ENCODE results near the gene OTUB1. TPM values are rescaled to one million over a fixed set of nuclear protein-coding genes. Genes with fewer than 3 reads are reported as not detected.

Gene OTUB1
- total RNA-seq, 1 experiment from 2014 or later = 87.0 TPM

- peaks cover 37% of the 10 kb centered on the region for H3K79me2 ChIP-seq (ENCODE audit: insufficient read depth, low read length)
- H3K9ac ChIP-seq (ENCODE audit: low read length) = peak overlapping the region; percentile 85
- no peak for ATAC-seq
- no peak overlapping the region for H2AFZ ChIP-seq (ENCODE audit: low read depth, low read length, poor library complexity, severe bottlenecking)
- POLR2A ChIA-PET = no interaction called here
- H3K36me3 ChIP-seq (ENCODE audit: control insufficient read depth in 1 of 2, insufficient read depth in 2 of 2, low read length in 2 of 2) = peaks cover 8 to 19% of the 10 kb centered on the region in 2 experiments
- H3K27ac ChIP-seq (ENCODE audit: low read depth, low read length) = peak overlapping the region; percentile 86
- H4K20me1 ChIP-seq (ENCODE audit: insufficient read depth) = no peaks in the 10 kb centered on the region
- peak overlapping the region; percentile 86 for H3K4me2 ChIP-seq (ENCODE audit: low read length)
- RAD21 ChIA-PET (ENCODE audit: low non-redundant PET in 1 of 2, low total read pairs in 2 of 2, uncharacterized antibody in 2 of 2, unreplicated experiment in 2 of 2) = no interaction called here
- no peaks in the 10 kb centered on the region for H3K9me2 ChIP-seq (ENCODE audit: insufficient read depth)
- no peak for TF ChIP-seq ATF3 (IDR thresholded peaks at IDR 0.05)
- no peak for TF ChIP-seq POLR2AphosphoS5 (IDR thresholded peaks at IDR 0.05; ENCODE audit: low read depth, low read length)
- TF ChIP-seq ZNF274 (IDR thresholded peaks at IDR 0.05; ENCODE audit: low read depth, low read length) = no peak
- no peak for TF ChIP-seq EZH2 (IDR thresholded peaks at IDR 0.05)
- TF ChIP-seq REST (IDR thresholded peaks at IDR 0.05; ENCODE audit: low read depth) = no peak
- no peak for TF ChIP-seq ZBTB33 (IDR thresholded peaks at IDR 0.05; ENCODE audit: extremely low read depth, insufficient replicate concordance, low read length)
- DNase-seq (ENCODE audit: low read depth, low spot score) = no peak
- H3K4me1 ChIP-seq (ENCODE audit: control insufficient read depth in 1 of 2, insufficient read depth in 2 of 2, low read length in 2 of 2) = peaks cover 7 to 23% of the 10 kb centered on the region in 2 experiments
- CTCF ChIA-PET = no interaction called here
- intact Hi-C loops (cut with micrococcal nuclease) = loop anchor here (1.0 kb wide), 1 partner anchor 47 kb away; no protein-coding TSS in a partner anchor
- no TSS peak for BruUV-seq (replicated peaks)
- peak overlapping the region; percentile 76 to 86 for H3K4me3 ChIP-seq (replicated peaks in 1 of 2; ENCODE audit: low read depth in 1 of 2, low read length in 2 of 2)
- no peaks in the 10 kb centered on the region for H3K9me3 ChIP-seq (ENCODE audit: control insufficient read depth in 1 of 2, insufficient read depth in 1 of 2, low read depth in 1 of 2, low read length in 2 of 2)
- H3K27me3 ChIP-seq (ENCODE audit: insufficient read depth, low read length) = no peaks in the 10 kb centered on the region
Measured at GRCh38 chr11:63985812-63986155, 454 bp upstream of the OTUB1 start.
